Gastroesophageal sphincter (tissue), 4 donors: ENCODE measurements around the gene MAP1B. TPM values are rescaled to one million over a fixed set of nuclear protein-coding genes. Genes with fewer than 3 reads are reported as not detected.

Source experiments
- ATAC-seq: fragments of 150-250 bp; one replicate; pipeline ENCODE4 v1.9.1; 2016; ENCODE audit warnings: mild to moderate bottlenecking, moderate library complexity
- H3K27ac ChIP-seq, 4 donors: fragments of 200-600 bp; sonication (generic) in 3 of 4; 1 replicate in 3 of 4; 2 replicates in 1 of 4; pipeline ENCODE4 v1.5.1; 2016 to 2019
- H3K27me3 ChIP-seq: fragments of 200-600 bp; sonication (generic); one replicate; pipeline ENCODE4 v1.5.1; 2019
- H3K36me3 ChIP-seq, 2 donors: fragments of 200-600 bp; sonication (generic); one replicate each; pipeline ENCODE4 v1.5.1; 2019; ENCODE audit warnings: control low read depth in 1 of 2
- H3K4me1 ChIP-seq, 3 donors: fragments of 200-600 bp; sonication (generic); 1 replicate in 2 of 3; 2 replicates in 1 of 3; pipeline ENCODE4 v1.5.1; 2016 to 2019; ENCODE audit warnings: control low read depth in 2 of 3
- H3K4me3 ChIP-seq, 2 donors: fragments of 200-600 bp; sonication (generic); one replicate each; pipeline ENCODE4 v1.5.1; 2019; ENCODE audit warnings: mild to moderate bottlenecking in 1 of 2, moderate library complexity in 1 of 2
- H3K9me3 ChIP-seq, 3 donors: fragments of 200-600 bp; sonication (generic); one replicate each; pipeline ENCODE4 v1.5.1; 2017 to 2019; ENCODE audit warnings: control low read depth in 2 of 3
- CTCF ChIP-seq, 4 experiments: fragments of 200-600 bp in 2 of 4; fragments of 450-650 bp in 2 of 4; sonication (generic) in 1 of 4; IDR thresholded peaks; one replicate each; pipeline ENCODE4 v1.5.1; 2017 to 2019; ENCODE audit warnings: antibody characterized with exemption in 4 of 4, mild to moderate bottlenecking in 2 of 4, moderate library complexity in 2 of 4
- EP300 ChIP-seq: sonication (generic); formaldehyde crosslinking; IDR thresholded peaks from one replicate; pipeline ENCODE4 v1.6.1; 2017; ENCODE audit warnings: antibody characterized with exemption, mild to moderate bottlenecking
- POLR2A ChIP-seq, 2 donors: fragments of 450-650 bp; IDR thresholded peaks; one replicate each; pipeline ENCODE4 v1.6.1; 2017; ENCODE audit warnings: antibody characterized with exemption in 2 of 2, mild to moderate bottlenecking in 2 of 2, moderate library complexity in 1 of 2
- POLR2AphosphoS5 ChIP-seq: sonication (generic); formaldehyde crosslinking; IDR thresholded peaks from one replicate; pipeline ENCODE4 v1.6.1; 2017; ENCODE audit warnings: antibody characterized with exemption
- WGBS, 2 donors: methylation state at CpG; one replicate each; pipeline ENCODE4 v1.1.5; 2018; ENCODE audit warnings: low coverage in 1 of 2; 5-methylcytosine and 5-hydroxymethylcytosine counted together
- total RNA-seq, 4 donors: library from RNA; depleted of rRNA; stranded (reverse); fragments of >200 nt; gene quantifications; one replicate each; pipeline ENCODE4 v1.1.0, GENCODE V29; 2016

MAP1B gene
- total RNA-seq, 4 donors from 2014 or later: 601 to 1,344 (median 738) TPM

GRCh38 chr5:72107901-72108201, 576 bp downstream of the MAP1B start:
- TF ChIP-seq CTCF (IDR thresholded peaks at IDR 0.05) (no peak), POLR2AphosphoS5 (no peak), EP300 (no peak), POLR2A (IDR thresholded peaks at IDR 0.05) (no peak)
- ATAC-seq: peak; percentile 23
- Histone ChIP-seq H3K27ac (peak overlapping the region; percentile 75 to 96 (median 90)), H3K9me3 (no peaks in the 10 kb centered on the region), H3K36me3 (no peaks in the 10 kb centered on the region), H3K4me3 (peak overlapping the region; percentile 81 to 82), H3K27me3 (peaks cover 7% of the 10 kb centered on the region), H3K4me1 (peaks cover 0 to 51% (median 3%) of the 10 kb centered on the region in 3 donors)
- WGBS, 2 donors: 0 to 4% methylated on average over 2 to 4 of the region's 11 CpGs

GRCh38 chr5:72108202-72109061, 1.2 kb downstream of the MAP1B start:
- H3K4me1 ChIP-seq: peaks cover 0 to 57% (median 7%) of the 10 kb centered on the region in 3 donors
- WGBS, 2 donors: 0% methylated on average over 1 to 7 of the region's 72 CpGs

GRCh38 chr5:72109062-72109411, 1.8 kb downstream of the MAP1B start:
- Histone ChIP-seq H3K9me3 (no peaks in the 10 kb centered on the region), H3K27ac (peak overlapping the region; percentile 75 to 96 (median 90)), H3K4me3 (peak overlapping the region; percentile 81 to 82), H3K4me1 (peaks cover 0 to 63% (median 7%) of the 10 kb centered on the region in 3 donors), H3K36me3 (no peaks in the 10 kb centered on the region), H3K27me3 (peaks cover 7% of the 10 kb centered on the region)
- WGBS, 2 donors: 0% methylated on average over 1 to 2 of the region's 2 CpGs
- ATAC-seq: no peak
- TF ChIP-seq POLR2AphosphoS5 (no peak), POLR2A (IDR thresholded peaks at IDR 0.05) (no peak), CTCF (IDR thresholded peaks at IDR 0.05) (no peak), EP300 (no peak)

More at GRCh38 chr5:72108202-72109061, 1.2 kb downstream of the MAP1B start:
- Histone ChIP-seq H3K27me3 (peaks cover 7% of the 10 kb centered on the region), H3K9me3 (no peaks in the 10 kb centered on the region), H3K4me3 (peak overlapping the region; percentile 81 to 82), H3K27ac (peak overlapping the region; percentile 75 to 96 (median 90)), H3K36me3 (no peaks in the 10 kb centered on the region)
- TF ChIP-seq CTCF (IDR thresholded peaks at IDR 0.05) (no peak), POLR2AphosphoS5 (peak; percentile 76), EP300 (no peak), POLR2A (IDR thresholded peaks at IDR 0.05) (peak; percentile 20 to 39)
- peak; percentile 75 for ATAC-seq

GRCh38 chr5:72109625-72110024, 2.4 kb downstream of the MAP1B start:
- Histone ChIP-seq H3K4me1 (peaks cover 0 to 69% (median 7%) of the 10 kb centered on the region in 3 donors), H3K9me3 (no peaks in the 10 kb centered on the region), H3K4me3 (peak overlapping the region; percentile 81 to 82), H3K27me3 (peaks cover 7% of the 10 kb centered on the region), H3K36me3 (peaks cover 0 to 4% of the 10 kb centered on the region in 2 donors), H3K27ac (peak overlapping the region; percentile 39 to 93 (median 80))
- WGBS, 2 donors: 54% methylated on average over 10 of the region's 10 CpGs
- ATAC-seq: no peak
- TF ChIP-seq EP300 (no peak), CTCF (IDR thresholded peaks at IDR 0.05) (peak in 1 of 4 experiments; percentile 22), POLR2A (IDR thresholded peaks at IDR 0.05) (no peak), POLR2AphosphoS5 (peak; percentile 32)
